H1 (cell line): ENCODE results near the gene KRT85. TPM values are rescaled to one million over a fixed set of nuclear protein-coding genes. Genes with fewer than 3 reads are reported as not detected.

Experiments
- CTCF ChIA-PET: fragments of 300-600 bp; sonication (Branson Sonifier 250); formaldehyde crosslinking; loops from one replicate; lab custom pipeline; 2021; ENCODE audit not compliant: partially characterized antibody; lab: Charles Lee
- POLR2A ChIA-PET: fragments of 300-600 bp; sonication (Branson Sonifier 250); formaldehyde crosslinking; loops from one replicate; lab custom pipeline; 2021; ENCODE audit warnings: inconsistent platforms; ENCODE audit not compliant: partially characterized antibody; lab: Charles Lee
- DNase-seq, 2 experiments: peaks; one replicate each; pipeline versions ENCODE4 v3.0.0 to v3.0.0-alpha.2; 2010 to 2022; ENCODE audit warnings: low spot score in 2 of 2, low read depth in 1 of 2, mixed read lengths in 1 of 2
- FAIRE-seq: peaks from 2 replicates; lab custom pipeline; 2011; peaks lifted over from hg19 to GRCh38; lab: Jason Lieb, UNC
- H2AFZ ChIP-seq: 2 replicates; pipeline ENCODE4 v1.8.1; 2012; ENCODE audit warnings: low read length, inconsistent platforms
- H2AK5ac ChIP-seq: 2 replicates; pipeline ENCODE4 v1.6.1; 2013; ENCODE audit warnings: low read depth, low read length
- H2BK120ac ChIP-seq: replicated peaks from 2 replicates; pipeline ENCODE3; 2013; ENCODE audit warnings: low read depth, low read length, inconsistent platforms
- H2BK12ac ChIP-seq: 2 replicates; pipeline ENCODE4 v1.6.1; 2013; ENCODE audit warnings: low read depth, low read length
- H2BK15ac ChIP-seq: 2 replicates; pipeline ENCODE4 v1.6.1; 2013; ENCODE audit warnings: low read length
- H2BK20ac ChIP-seq: 2 replicates; pipeline ENCODE4 v1.6.1; 2013; ENCODE audit warnings: low read length
- H2BK5ac ChIP-seq: 2 replicates; pipeline ENCODE4 v1.6.1; 2013; ENCODE audit warnings: low read depth, low read length
- H3K14ac ChIP-seq: 2 replicates; pipeline ENCODE4 v1.6.1; 2013; ENCODE audit warnings: inconsistent platforms; ENCODE audit not compliant: insufficient read length
- H3K18ac ChIP-seq: 2 replicates; pipeline ENCODE4 v1.6.1; 2013; ENCODE audit warnings: low read length; ENCODE audit errors: extremely low read depth
- H3K23ac ChIP-seq: 2 replicates; pipeline ENCODE4 v1.6.1; 2013; ENCODE audit warnings: inconsistent platforms; ENCODE audit not compliant: insufficient read length
- H3K23me2 ChIP-seq: 2 replicates; pipeline ENCODE4 v1.6.1; 2013; ENCODE audit warnings: low read depth, low read length
- H3K27ac ChIP-seq: 2 replicates; pipeline ENCODE4 v1.6.1; 2011; ENCODE audit warnings: low read depth, low read length, inconsistent platforms
- H3K27me3 ChIP-seq, 4 experiments: replicated peaks in 1 of 4; 1 replicate in 1 of 4; 2 replicates in 3 of 4; pipeline versions ENCODE4 v1.6.1 to v1.8.1; 2011 to 2013; ENCODE audit warnings: low read length in 3 of 4, mild to moderate bottlenecking in 3 of 4, inconsistent platforms in 2 of 4, mixed read lengths in 2 of 4, moderate library complexity in 1 of 4; ENCODE audit not compliant: control insufficient read depth in 3 of 4, insufficient read depth in 3 of 4; ENCODE audit errors: extremely low read depth in 1 of 4
- H3K36me3 ChIP-seq, 4 experiments: 2 replicates each; pipeline versions ENCODE4 v1.6.1 to v1.8.1; 2011 to 2013; ENCODE audit warnings: mild to moderate bottlenecking in 4 of 4, low read length in 3 of 4, moderate library complexity in 2 of 4, control low read depth in 1 of 4, inconsistent platforms in 1 of 4; ENCODE audit not compliant: insufficient read depth in 4 of 4, control insufficient read depth in 2 of 4
- H3K4ac ChIP-seq: replicated peaks from 2 replicates; pipeline ENCODE3; 2013; ENCODE audit warnings: low read length, low read depth, mixed read lengths, inconsistent platforms; ENCODE audit not compliant: insufficient read length
- H3K4me1 ChIP-seq, 4 experiments: replicated peaks in 1 of 4; 1 replicate in 1 of 4; 2 replicates in 3 of 4; pipeline versions ENCODE4 v1.6.1 to v1.8.1; 2011 to 2013; ENCODE audit warnings: low read length in 3 of 4, inconsistent platforms in 2 of 4, mixed read lengths in 1 of 4; ENCODE audit not compliant: insufficient read depth in 4 of 4, control insufficient read depth in 3 of 4
- H3K4me2 ChIP-seq, 2 experiments: 2 replicates each; pipeline versions ENCODE4 v1.6.1 to v1.8.1; 2011 to 2013; ENCODE audit warnings: low read depth in 2 of 2, low read length in 2 of 2, control low read depth in 1 of 2, inconsistent platforms in 1 of 2, mild to moderate bottlenecking in 1 of 2; ENCODE audit not compliant: insufficient read depth in 1 of 2
- H3K4me3 ChIP-seq, 4 experiments: fragments of 200-600, 300-600 bp in 1 of 4; sonication (generic), shearing (Covaris generic), sonication (Bioruptor Twin) in 1 of 4; 2 replicates each; pipeline versions ENCODE4 v1.5.1 to v1.8.1; 2011 to 2016; ENCODE audit warnings: low read length in 4 of 4, low read depth in 3 of 4, control low read depth in 2 of 4, inconsistent platforms in 2 of 4, mild to moderate bottlenecking in 2 of 4, mixed read lengths in 1 of 4, moderate library complexity in 1 of 4; ENCODE audit not compliant: insufficient read depth in 2 of 4; ENCODE audit errors: extremely low read depth in 1 of 4
- H3K56ac ChIP-seq: replicated peaks from 2 replicates; pipeline ENCODE3; 2013; ENCODE audit warnings: low read depth, mild to moderate bottlenecking, mixed read lengths, low read length, inconsistent platforms; ENCODE audit not compliant: insufficient read length
- H3K79me1 ChIP-seq: 2 replicates; pipeline ENCODE4 v1.6.1; 2013; ENCODE audit warnings: low read depth, low read length, control low read depth
- H3K79me2 ChIP-seq, 2 experiments: 2 replicates each; pipeline versions ENCODE4 v1.6.1 to v1.8.1; 2012 to 2013; ENCODE audit warnings: low read length in 2 of 2, mild to moderate bottlenecking in 2 of 2, inconsistent platforms in 1 of 2; ENCODE audit not compliant: insufficient read depth in 2 of 2, control insufficient read depth in 1 of 2
- H3K9ac ChIP-seq, 4 experiments: replicated peaks in 1 of 4; 1 replicate in 1 of 4; 2 replicates in 3 of 4; pipeline versions ENCODE4 v1.6.1 to v1.8.1; 2011 to 2013; ENCODE audit warnings: low read depth in 3 of 4, low read length in 3 of 4, control low read depth in 2 of 4, mild to moderate bottlenecking in 2 of 4, moderate library complexity in 2 of 4, inconsistent platforms in 1 of 4; ENCODE audit errors: extremely low read depth in 1 of 4
- H3K9me3 ChIP-seq, 2 experiments: 2 replicates each; pipeline versions ENCODE4 v1.6.1 to v1.8.1; 2012 to 2013; ENCODE audit warnings: mild to moderate bottlenecking in 2 of 2, moderate library complexity in 2 of 2, control low read depth in 1 of 2, inconsistent platforms in 1 of 2, low read depth in 1 of 2, low read length in 1 of 2, mixed read lengths in 1 of 2; ENCODE audit not compliant: insufficient read depth in 2 of 2
- H4K20me1 ChIP-seq, 2 experiments: replicated peaks in 1 of 2; 2 replicates each; pipeline versions ENCODE3 to v1.8.1; 2011 to 2013; ENCODE audit warnings: inconsistent platforms in 2 of 2, low read length in 2 of 2, mild to moderate bottlenecking in 1 of 2; ENCODE audit not compliant: insufficient read depth in 2 of 2, control insufficient read depth in 1 of 2
- H4K5ac ChIP-seq: 2 replicates; pipeline ENCODE4 v1.6.1; 2013; ENCODE audit warnings: low read length, low read depth, mixed read lengths, inconsistent platforms; ENCODE audit not compliant: insufficient read length
- H4K8ac ChIP-seq: 2 replicates; pipeline ENCODE4 v1.8.0; 2013; ENCODE audit warnings: mild to moderate bottlenecking, moderate library complexity, low read length, inconsistent platforms; ENCODE audit not compliant: insufficient read depth; ENCODE audit errors: extremely low read depth
- H4K91ac ChIP-seq: replicated peaks from 2 replicates; pipeline ENCODE3; 2013; ENCODE audit warnings: low read length, mixed read lengths, inconsistent platforms; ENCODE audit not compliant: insufficient read length
- ATF2 ChIP-seq: IDR thresholded peaks from 2 replicates; pipeline ENCODE4 v1.6.1; 2012; ENCODE audit warnings: low read length, inconsistent platforms
- CBX8 ChIP-seq: fragments of 300-800, 300-1000 bp; sonication (generic); IDR thresholded peaks from 2 replicates; pipeline ENCODE4 v1.7.1; 2016; ENCODE audit warnings: low read depth, low read length, borderline replicate concordance
- CTBP2 ChIP-seq: IDR thresholded peaks from 2 replicates; pipeline ENCODE4 v1.7.0; 2011; ENCODE audit warnings: borderline replicate concordance, mild to moderate bottlenecking, moderate library complexity, mixed read lengths, low read length; ENCODE audit not compliant: insufficient read depth, insufficient read length
- EZH2 ChIP-seq: fragments of 200-600 bp; sonication (generic); IDR thresholded peaks from 2 replicates; pipeline ENCODE4 v1.7.1; 2012; ENCODE audit warnings: low read depth, mild to moderate bottlenecking, moderate library complexity, low read length, inconsistent platforms; ENCODE audit not compliant: severe bottlenecking
- GTF2F1 ChIP-seq: IDR thresholded peaks from 2 replicates; pipeline ENCODE4 v1.6.1; 2012; ENCODE audit warnings: low read depth, low read length, improper control_type of control experiment, borderline replicate concordance
- JUN ChIP-seq: IDR thresholded peaks from 2 replicates; pipeline ENCODE4 v1.6.1; 2011; ENCODE audit warnings: low read depth, mild to moderate bottlenecking, improper control_type of control experiment, low read length
- KDM1A ChIP-seq: fragments of 200-600, 300-600 bp; sonication (generic); IDR thresholded peaks from 2 replicates; pipeline ENCODE4 v1.7.1; 2016; ENCODE audit warnings: mild to moderate bottlenecking, low read length, borderline replicate concordance
- KDM4A ChIP-seq: IDR thresholded peaks from one replicate; pipeline ENCODE4 v1.7.1; 2012; ENCODE audit warnings: low read depth, mild to moderate bottlenecking, moderate library complexity, low read length, inconsistent platforms; ENCODE audit not compliant: severe bottlenecking
- KDM5A ChIP-seq: fragments of 200-600 bp; IDR thresholded peaks from 2 replicates; pipeline ENCODE4 v1.7.1; 2012; ENCODE audit warnings: mild to moderate bottlenecking, low read length, inconsistent platforms, mixed read lengths
- MAFK ChIP-seq: IDR thresholded peaks from 2 replicates; pipeline ENCODE4 v1.6.1; 2012; ENCODE audit warnings: low read depth, mild to moderate bottlenecking, improper control_type of control experiment, low read length
- SIX5 ChIP-seq: IDR thresholded peaks from 2 replicates; pipeline ENCODE4 v1.6.1; 2011; ENCODE audit warnings: mild to moderate bottlenecking, low read depth, low read length
- SP1 ChIP-seq: IDR thresholded peaks from 2 replicates; pipeline ENCODE4 v1.6.1; 2011; ENCODE audit warnings: low read depth, low read length
- YY1 ChIP-seq: IDR thresholded peaks from 2 replicates; pipeline ENCODE4 v1.6.1; 2011; ENCODE audit warnings: low read depth, mild to moderate bottlenecking, low read length
- WGBS, 2 experiments: shearing (Covaris generic) in 1 of 2; methylation state at CpG; one replicate each; pipeline versions ENCODE4 v1.1.6 to v1.1.7; 2013 to 2015; ENCODE audit warnings: low lambda C conversion rate in 2 of 2, mixed read lengths in 2 of 2, inconsistent platforms in 1 of 2, low coverage in 1 of 2, missing lambda C conversion rate in 1 of 2; ENCODE audit not compliant: insufficient replicate concordance in 2 of 2, insufficient coverage in 1 of 2, insufficient read length in 1 of 2; ENCODE audit errors: extremely low coverage in 1 of 2, missing lambda C conversion rate in 1 of 2; 5-methylcytosine and 5-hydroxymethylcytosine counted together
- polyA plus RNA-seq, 7 experiments: library from polyadenylated mRNA; depleted of rRNA in 3 of 7; stranded (reverse) in 5 of 7; unstranded in 2 of 7; fragments of >200 nt in 5 of 7; fragments of 200-250 nt in 2 of 7; gene quantifications; 1 replicate in 5 of 7; 2 replicates in 1 of 7; 4 replicates in 1 of 7; pipeline versions ENCODE4 v1.2.1 to v1.2.3, GENCODE V29; 2011 to 2013; ENCODE audit warnings: missing spikeins in 2 of 7, mixed read lengths in 2 of 7
- total RNA-seq: library from RNA; stranded (reverse); fragmentation: NEBNext Ultra II Directional; extraction: Animal tissue kit (Norgen Biotek cat#: 25700); gene quantifications from 2 replicates; pipeline ENCODE4 v1.2.1, GENCODE V29; 2021

Gene KRT85
- total and polyA plus RNA-seq, 2 of the 8 experiments (the other 6 are each of a cell fraction or from before 2014, with no cell fraction given), result not detected

- no peaks in the 10 kb centered on the region for H3K79me2 ChIP-seq
- ChIA-PET CTCF (interaction anchor here (0.8 to 19.8 kb wide), 14 partner anchors 4 to 666 kb away, joined by 3 to 353 read pairs (median 6); partner anchors contain the start of genes KRT83 and KRT85), POLR2A (no interaction called here)
- H3K14ac ChIP-seq, result no peak overlapping the region
- H2BK5ac ChIP-seq, result no peak overlapping the region
- peaks cover 1% of the 10 kb centered on the region; the same call in 1 of the 2 replicates for H3K23me2 ChIP-seq
- H3K9me3 ChIP-seq, result no peaks in the 10 kb centered on the region; a peak in 1 of 4 replicates
- no peak overlapping the region; the same call in 1 of the 2 replicates for H4K8ac ChIP-seq
- H3K27ac ChIP-seq, result no peak overlapping the region
- H2AFZ ChIP-seq, result no peak overlapping the region
- FAIRE-seq, result no peak
- no peak overlapping the region for H2BK12ac ChIP-seq
- no peak overlapping the region for H2AK5ac ChIP-seq
- H2BK15ac ChIP-seq, result no peak overlapping the region
- H3K36me3 ChIP-seq, result no peaks in the 10 kb centered on the region
- H3K79me1 ChIP-seq, result no peaks in the 10 kb centered on the region
- peaks cover 0 to 13% (median 4%) of the 10 kb centered on the region in 4 experiments; a peak in 6 of 7 replicates for H3K27me3 ChIP-seq
- H3K9ac ChIP-seq, result no peak overlapping the region
- H4K91ac ChIP-seq, result no peak overlapping the region
- H3K56ac ChIP-seq, result no peak overlapping the region
- no peak overlapping the region for H3K4me2 ChIP-seq
- no peaks in the 10 kb centered on the region for H4K20me1 ChIP-seq
- no peak overlapping the region for H2BK20ac ChIP-seq
- no peak overlapping the region for H3K4ac ChIP-seq
- no peaks in the 10 kb centered on the region for H3K4me1 ChIP-seq
- no peak overlapping the region for H2BK120ac ChIP-seq
- no peak overlapping the region for H3K4me3 ChIP-seq
- WGBS, 2 experiments, result 90% methylated on average over 12 of the region's 13 CpGs; no CpG with 5 or more reads in 1 of the 2 experiments
- DNase-seq, result no peak
- no peak overlapping the region for H3K18ac ChIP-seq
- no peak overlapping the region for H4K5ac ChIP-seq
- H3K23ac ChIP-seq, result no peak overlapping the region
- TF ChIP-seq EZH2, result no peak
- TF ChIP-seq JUN, result no peak
- no peak for TF ChIP-seq KDM4A
- no peak for TF ChIP-seq GTF2F1
- TF ChIP-seq CTBP2, result no peak
- no peak for TF ChIP-seq YY1
- TF ChIP-seq KDM1A, result no peak
- no peak for TF ChIP-seq ATF2
- no peak for TF ChIP-seq MAFK
- TF ChIP-seq SIX5, result no peak
- no peak for TF ChIP-seq KDM5A
- no peak for TF ChIP-seq SP1
- no peak for TF ChIP-seq CBX8
Measured at GRCh38 chr12:52314511-52314910, 52.8 kb downstream of the KRT85 start.
